Progenitor cell of endocrine pancreas (in vitro differentiated cells): Measurements from ENCODE around the gene DHX35. TPM values are rescaled to one million over a fixed set of nuclear protein-coding genes. Genes with fewer than 3 reads are reported as not detected.
A peak's percentile ranks its signal among the peaks of the same experiment; 100 is the strongest.

Experiments used
- DNase-seq: peaks from one replicate; pipeline ENCODE4 v3.0.0; 2021; ENCODE audit warnings: low spot score; ENCODE audit not compliant: unreplicated experiment
- H3K27ac Mint-ChIP-seq: 2 replicates; pipeline ENCODE4 v1.8.0; 2021; ENCODE audit warnings: mild to moderate bottlenecking, moderate library complexity, mixed read lengths
- H3K27me3 Mint-ChIP-seq: 2 replicates; pipeline ENCODE4 v1.8.0; 2021; ENCODE audit warnings: mixed read lengths
- H3K36me3 Mint-ChIP-seq: 2 replicates; pipeline ENCODE4 v1.8.0; 2022; ENCODE audit warnings: mixed read lengths; ENCODE audit not compliant: insufficient read depth
- H3K4me1 Mint-ChIP-seq: 2 replicates; pipeline ENCODE4 v1.8.0; 2021; ENCODE audit warnings: low read depth, mixed read lengths
- H3K4me3 Mint-ChIP-seq: 2 replicates; pipeline ENCODE4 v1.8.0; 2021; ENCODE audit warnings: low read depth, mild to moderate bottlenecking, moderate library complexity, mixed read lengths
- H3K9me3 Mint-ChIP-seq: 2 replicates; pipeline ENCODE4 v1.8.0; 2021; ENCODE audit warnings: low read depth, mixed read lengths
- CTCF ChIP-seq: fragments of 200-600 bp; sonication (generic); IDR thresholded peaks from one replicate; pipeline ENCODE4 v1.5.0; 2021; ENCODE audit warnings: antibody characterized with exemption, mild to moderate bottlenecking; ENCODE audit not compliant: unreplicated experiment
- total RNA-seq: library from RNA; stranded (reverse); gene quantifications from 2 replicates; pipeline ENCODE4 v1.2.1, GENCODE V29; 2021

The DHX35 gene
- total RNA-seq, 1 donor from 2014 or later, result 14.4 TPM

- DNase-seq, result peak; percentile 76
- Mint-ChIP-seq H3K9me3 (no peaks in the 10 kb centered on the region), H3K27me3 (peaks cover 7% of the 10 kb centered on the region), H3K4me1 (peaks cover 6% of the 10 kb centered on the region), H3K36me3 (no peaks in the 10 kb centered on the region), H3K4me3 (peak overlapping the region; percentile 75), H3K27ac (peak overlapping the region; percentile 73)
- TF ChIP-seq CTCF, result peak; percentile 100
These were observed 87.8 kb downstream of the DHX35 start for GRCh38 chr20:39049684-39050554.

- Mint-ChIP-seq H3K4me1 (peaks cover 6% of the 10 kb centered on the region), H3K36me3 (no peaks in the 10 kb centered on the region), H3K27me3 (peaks cover 7% of the 10 kb centered on the region), H3K9me3 (no peaks in the 10 kb centered on the region), H3K27ac (no peak overlapping the region), H3K4me3 (peak overlapping the region; percentile 64)
- DNase-seq, result no peak
- TF ChIP-seq CTCF, result no peak
These were observed 88.4 kb downstream of the DHX35 start for GRCh38 chr20:39050555-39050902.

GRCh38 chr20:39052676-39053075 lies 90.5 kb downstream of the DHX35 start:
- Mint-ChIP-seq H3K4me3 (no peak overlapping the region), H3K9me3 (no peaks in the 10 kb centered on the region), H3K27me3 (peaks cover 14% of the 10 kb centered on the region), H3K4me1 (peaks cover 6% of the 10 kb centered on the region), H3K36me3 (no peaks in the 10 kb centered on the region), H3K27ac (no peak overlapping the region)
- no peak for DNase-seq
- no peak for TF ChIP-seq CTCF

GRCh38 chr20:39057143-39057542 lies 95.0 kb downstream of the DHX35 start:
- peaks cover 2% of the 10 kb centered on the region for H3K4me1 Mint-ChIP-seq

GRCh38 chr20:39057911-39058310 lies 95.8 kb downstream of the DHX35 start:
- H3K27me3 Mint-ChIP-seq, result peaks cover 26% of the 10 kb centered on the region
- H3K4me3 Mint-ChIP-seq, result no peak overlapping the region
- no peaks in the 10 kb centered on the region for H3K4me1 Mint-ChIP-seq
- no peaks in the 10 kb centered on the region for H3K9me3 Mint-ChIP-seq
- no peak for TF ChIP-seq CTCF
- H3K36me3 Mint-ChIP-seq, result no peaks in the 10 kb centered on the region
- no peak overlapping the region for H3K27ac Mint-ChIP-seq
- no peak for DNase-seq

More at GRCh38 chr20:39057143-39057542, 95.0 kb downstream of the DHX35 start:
- Mint-ChIP-seq H3K4me3 (no peak overlapping the region), H3K27ac (no peak overlapping the region), H3K9me3 (no peaks in the 10 kb centered on the region), H3K27me3 (peaks cover 27% of the 10 kb centered on the region), H3K36me3 (no peaks in the 10 kb centered on the region)
- no peak for DNase-seq
- no peak for TF ChIP-seq CTCF
